Measurements from ENCODE around the gene FIGNL2.
A peak's percentile ranks its signal among the peaks of the same experiment; 100 is the strongest.

The FIGNL2 gene

DNA sequence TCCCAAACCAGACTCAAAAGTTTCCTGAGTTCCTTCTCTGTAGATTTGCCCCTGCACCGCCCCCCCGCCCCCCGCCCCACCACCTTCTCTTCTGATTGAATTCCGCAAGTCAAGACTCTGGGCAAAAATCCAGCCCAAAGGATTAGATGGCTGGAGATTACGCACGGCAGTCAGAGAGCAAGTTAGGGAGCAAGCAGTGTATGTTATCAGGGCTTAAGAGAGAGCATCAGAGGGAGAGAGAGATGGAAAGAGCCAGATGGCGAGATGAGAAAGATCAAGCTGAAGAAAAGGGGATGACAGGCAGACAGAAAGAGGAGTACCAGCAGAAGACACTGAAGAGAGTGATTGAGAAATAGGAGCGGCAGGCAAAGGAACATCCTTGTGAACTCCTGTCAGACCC, 25.5 kb upstream of the FIGNL2 start:
- DNase-seq = no peak

DNA sequence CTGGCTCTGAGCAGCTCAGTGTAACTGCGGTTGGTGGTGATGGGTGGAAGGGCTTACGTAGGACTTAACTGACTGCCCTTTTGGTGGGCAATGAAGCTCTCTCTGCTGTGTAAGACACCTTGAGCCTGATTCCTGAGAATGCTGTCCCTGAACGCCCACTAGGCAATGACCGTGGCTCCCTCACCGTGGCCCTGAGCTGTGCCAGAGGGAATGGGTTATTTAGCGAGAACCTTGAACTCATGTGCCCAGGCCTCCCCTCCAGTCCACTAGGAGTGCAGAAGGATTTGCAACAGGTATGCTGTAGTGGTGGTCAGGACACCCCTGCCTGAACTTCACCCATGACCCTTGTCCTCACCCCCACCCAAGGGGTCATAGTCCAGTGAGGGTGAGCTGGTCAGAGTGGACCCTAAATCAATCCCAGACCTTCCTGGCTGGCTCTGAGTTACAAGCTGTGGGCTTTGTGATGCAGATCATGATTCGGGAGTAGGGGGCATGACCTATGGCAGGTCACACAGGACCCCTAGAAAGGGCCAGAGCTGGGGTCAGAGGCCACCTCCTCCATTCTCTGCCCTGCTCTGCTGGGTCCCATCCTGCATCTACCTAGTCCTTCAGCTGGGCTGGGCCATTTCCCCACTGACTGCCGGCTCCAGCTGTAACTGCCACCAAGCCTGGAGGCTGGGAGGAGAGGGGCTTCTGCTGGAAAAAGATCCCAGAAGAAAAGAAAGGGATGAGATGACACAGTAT, 24.9 kb upstream of the FIGNL2 start:
- no peak for DNase-seq

DNA sequence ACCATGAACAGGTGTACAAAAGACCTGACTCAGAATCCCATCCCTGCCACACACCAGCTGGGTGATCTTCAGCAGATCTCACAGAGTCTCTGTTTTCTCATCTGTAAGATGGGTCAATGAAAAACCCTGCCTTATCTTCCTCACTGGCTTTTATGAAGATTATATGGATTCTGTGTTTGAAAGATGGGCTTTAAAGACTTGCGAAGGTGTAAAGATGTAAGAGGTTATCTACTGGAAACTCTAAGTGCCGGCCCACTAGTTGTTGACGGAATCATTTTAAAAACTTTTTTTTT, 24.1 kb upstream of the FIGNL2 start:
- DNase-seq = no peak

DNA sequence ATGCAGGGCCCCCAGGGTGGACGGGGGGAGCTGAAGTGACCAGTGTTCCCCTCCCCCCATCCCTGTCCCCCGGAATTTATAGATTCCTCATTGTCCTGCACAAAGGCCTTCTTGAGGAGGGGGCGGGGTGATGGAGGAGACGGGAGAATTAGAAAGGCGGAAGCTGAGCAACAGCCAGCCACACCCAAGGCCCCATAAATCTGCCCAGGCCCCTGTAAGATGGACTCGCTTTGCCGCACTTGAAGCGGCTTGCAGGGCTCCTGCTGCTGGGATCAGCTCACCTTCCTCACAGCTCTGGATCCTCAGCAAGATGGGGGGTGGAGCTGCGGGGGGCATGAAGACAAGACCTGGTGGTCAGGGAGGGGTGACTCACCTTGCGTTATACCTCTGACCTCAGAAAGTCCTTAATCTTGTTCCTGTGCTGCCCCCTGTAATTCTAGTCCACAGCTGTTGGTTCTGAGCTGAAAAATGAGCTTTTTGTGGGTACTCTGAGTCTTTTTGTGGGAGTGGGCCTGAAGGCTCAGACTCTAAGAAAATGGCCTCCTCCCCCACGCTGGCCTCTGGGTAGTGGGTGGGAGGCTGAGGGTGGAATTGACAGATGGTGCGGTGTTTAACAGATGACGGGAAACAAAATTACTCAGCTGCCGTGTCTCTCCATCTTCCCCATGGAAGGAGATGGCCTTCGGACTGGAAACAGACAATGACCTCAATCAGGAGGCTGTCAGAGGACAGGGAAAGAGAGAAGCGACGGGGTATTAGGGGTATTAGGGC, 23.6 kb upstream of the FIGNL2 start:
- DNase-seq = no peak

DNA sequence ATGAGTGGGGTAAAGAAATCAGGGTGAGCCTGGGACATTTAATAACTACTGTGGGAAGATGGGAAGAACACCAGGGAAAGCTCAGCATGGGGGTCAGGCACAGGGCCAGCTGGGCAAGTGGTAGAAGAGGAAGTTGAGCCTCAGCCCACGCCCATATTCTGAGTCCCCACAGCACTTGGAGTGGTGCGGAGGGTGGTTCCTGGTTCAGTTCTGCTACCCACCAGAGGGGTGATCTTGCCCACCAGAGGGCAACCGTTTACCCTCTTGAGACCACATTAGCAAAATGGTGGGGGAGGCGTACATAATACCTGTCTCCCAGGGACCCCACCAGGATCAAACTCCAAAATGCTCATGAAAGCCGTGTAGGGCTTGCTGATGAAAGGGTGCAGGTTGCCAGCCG, 22.6 kb upstream of the FIGNL2 start:
- peak in 1 of 51 donors; percentile 25 for DNase-seq

DNA sequence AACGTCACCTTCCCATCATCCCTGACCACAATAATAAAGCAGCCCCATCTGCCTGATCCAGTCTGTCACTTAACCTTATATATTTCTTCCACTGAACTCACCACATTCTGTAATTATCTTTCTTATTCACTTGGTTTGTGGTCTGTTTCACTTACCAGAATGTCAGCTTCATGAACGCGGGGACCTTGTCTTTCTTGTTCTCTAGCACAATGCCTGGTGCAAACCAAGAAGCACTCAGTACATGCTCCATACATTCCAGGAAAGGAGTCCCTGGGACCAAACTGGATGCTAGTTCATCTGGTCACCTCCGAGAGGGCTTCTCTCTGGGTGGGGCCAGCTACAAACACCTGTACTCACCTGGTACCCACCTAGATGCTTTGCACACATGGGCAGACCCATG, 22.0 kb upstream of the FIGNL2 start:
- DNase-seq = no peak

DNA sequence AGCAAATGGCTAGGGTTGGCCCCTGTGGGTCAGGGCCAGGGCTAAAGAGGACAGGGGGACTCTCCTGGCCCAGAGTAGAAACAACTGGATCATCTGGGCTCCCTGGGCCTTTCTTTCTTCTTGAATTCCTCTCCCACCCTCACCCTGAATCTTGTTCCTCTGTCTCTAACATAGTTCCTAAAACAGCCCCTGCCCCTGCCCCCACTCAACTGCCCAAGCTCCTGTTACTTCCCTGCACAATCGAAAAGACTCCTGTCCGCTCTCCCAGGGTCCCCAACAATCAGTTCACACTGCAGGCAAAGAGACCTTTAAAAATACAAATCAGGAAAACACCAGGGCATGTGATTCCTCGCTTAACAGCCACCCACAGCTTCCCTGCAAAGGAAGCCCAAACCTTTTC, 21.4 kb upstream of the FIGNL2 start:
- peak in 2 of 51 donors; percentile 7 to 14 for DNase-seq

DNA sequence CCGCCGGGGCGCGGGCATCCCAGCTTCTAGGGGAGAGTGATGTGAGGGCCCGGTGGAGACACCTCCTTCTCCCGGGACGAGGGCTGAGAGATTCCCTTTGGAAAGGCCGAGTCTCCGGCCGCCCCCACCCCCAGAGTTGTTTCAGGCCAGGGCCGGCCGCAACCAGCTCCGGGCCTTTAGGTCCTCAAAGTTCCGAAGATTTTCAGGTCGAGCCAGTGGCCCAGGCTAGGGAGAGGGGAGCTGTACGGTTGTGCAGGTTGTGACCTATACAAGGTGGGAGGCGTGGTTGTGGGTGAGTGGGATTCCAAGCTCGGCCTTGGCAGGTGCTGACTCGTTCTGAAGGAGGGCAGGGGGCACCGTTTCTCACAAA, 21.0 kb upstream of the FIGNL2 start:
- no peak for DNase-seq

DNA sequence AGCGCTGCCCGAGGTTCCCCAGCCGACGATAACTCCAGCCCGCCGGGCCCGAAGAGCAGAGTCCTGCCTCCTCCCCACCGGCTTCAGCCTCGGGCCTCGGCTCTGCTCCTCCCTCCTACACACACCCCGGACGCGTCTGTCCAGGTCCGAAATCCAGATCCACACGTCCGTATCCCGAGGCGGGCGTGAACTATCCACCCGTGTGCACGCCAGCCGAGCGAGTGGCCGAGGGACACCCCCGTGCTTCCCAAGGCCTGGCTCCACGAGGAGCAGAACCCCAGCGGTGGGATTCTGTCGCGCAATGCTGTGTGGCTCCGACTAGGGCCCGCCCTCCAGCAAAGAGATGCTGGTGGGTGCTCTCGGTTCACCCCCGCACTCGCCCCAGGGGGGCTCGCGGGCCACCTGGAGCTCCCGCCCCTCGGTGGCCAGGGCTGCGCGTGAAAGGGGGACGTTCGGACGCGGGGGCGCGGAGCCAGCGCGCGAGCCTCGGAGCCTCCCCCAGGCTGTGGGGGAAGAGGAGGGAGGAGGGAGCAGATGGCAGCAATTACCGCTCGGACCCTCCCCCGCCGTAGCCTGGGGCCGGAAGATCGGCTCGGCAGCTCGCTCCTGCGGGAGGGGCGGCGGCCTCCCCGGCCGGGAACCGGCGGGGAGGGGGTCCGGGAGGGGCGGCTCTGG, 20.4 kb upstream of the FIGNL2 start:
- DNase-seq = peak in 2 of 51 donors; percentile 38 to 39

DNA sequence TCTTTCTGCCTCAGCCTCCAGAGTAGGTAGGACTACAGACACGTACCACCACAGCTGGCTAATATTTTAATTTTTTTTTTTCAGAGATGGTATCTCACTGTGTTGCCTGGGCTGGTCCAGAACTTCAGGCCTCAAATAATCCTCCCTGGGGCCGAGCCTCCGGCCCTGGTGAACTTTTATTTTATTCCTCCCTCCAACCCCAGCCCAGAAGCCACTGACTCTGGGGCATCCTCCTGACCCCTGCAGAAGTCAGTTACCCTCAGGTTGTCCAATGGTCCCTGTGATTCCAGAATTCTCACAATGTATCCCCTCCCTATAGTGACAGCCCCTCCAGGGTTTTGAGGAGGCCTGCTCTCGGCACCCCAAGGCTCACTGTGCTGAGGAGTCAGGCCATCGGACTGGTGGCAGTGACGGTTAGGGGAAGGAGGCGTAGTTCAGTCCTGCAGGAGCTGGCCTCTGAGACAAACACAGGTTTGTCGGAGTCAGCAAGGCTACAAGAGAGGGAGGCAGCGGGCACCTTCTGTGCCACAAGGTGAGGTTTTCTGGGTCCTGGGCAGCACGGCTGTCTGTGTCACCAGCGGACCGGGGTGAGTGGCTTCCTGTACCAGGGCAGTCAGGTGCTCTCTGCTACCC, 19.4 kb upstream of the FIGNL2 start:
- no peak for DNase-seq

DNA sequence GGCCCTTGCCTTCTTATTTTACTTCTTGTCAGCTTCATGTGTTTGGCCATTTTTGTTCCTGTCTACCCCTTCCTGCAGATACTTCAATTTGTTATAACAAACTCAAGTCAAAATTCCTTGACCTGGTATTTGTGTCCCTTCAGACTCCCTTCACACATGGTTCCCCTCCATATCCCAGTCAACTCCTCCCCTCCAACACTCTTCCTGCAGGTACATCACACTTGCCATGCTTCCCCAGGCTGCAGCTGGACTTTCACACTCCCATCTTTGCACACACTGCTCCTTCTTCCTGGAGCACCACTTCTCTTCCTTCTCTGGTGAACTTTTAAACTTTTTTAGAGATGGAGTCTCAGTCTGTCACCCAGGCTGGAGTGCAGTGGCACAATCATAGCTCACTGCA, 18.9 kb upstream of the FIGNL2 start:
- DNase-seq = no peak

DNA sequence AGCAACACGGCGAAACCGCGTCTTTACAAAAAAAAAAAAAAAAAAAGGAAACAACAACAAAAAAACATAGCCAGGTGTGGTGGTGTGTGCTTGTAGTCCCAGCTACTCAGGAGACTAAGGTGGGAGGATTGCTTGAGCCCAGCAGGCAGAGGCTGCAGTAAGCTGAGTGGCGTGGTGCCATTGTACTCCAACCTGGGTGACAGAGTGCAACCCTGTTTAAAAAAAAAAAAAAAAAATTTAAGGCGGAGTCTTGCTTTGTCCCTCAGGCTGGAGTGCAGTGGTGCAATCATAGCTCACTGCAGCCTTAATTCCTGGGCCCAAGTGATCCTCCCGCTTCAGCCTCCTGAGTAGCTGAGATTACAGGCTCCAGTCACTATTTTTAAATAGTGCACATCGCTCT, 18.2 kb upstream of the FIGNL2 start:
- DNase-seq = no peak

DNA sequence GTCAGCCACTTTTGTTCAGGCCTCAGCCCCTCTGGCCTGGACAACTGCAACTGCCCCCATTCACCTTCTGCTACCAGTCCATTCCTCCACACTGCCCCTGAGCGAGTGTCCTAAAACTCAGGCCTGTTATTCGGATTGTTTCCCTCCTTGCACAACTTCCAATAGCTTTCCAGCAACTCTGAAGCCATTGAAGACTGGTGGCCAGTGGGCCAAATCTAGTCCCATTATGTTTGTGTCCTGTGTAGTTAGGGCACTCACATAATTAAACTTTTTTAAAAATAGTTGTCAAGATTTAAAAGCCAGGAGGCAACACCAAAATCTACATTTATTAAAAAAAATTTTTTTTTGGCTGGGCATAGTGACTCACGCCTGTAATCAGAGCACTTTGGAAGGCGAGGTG, 17.8 kb upstream of the FIGNL2 start:
- DNase-seq = no peak

DNA sequence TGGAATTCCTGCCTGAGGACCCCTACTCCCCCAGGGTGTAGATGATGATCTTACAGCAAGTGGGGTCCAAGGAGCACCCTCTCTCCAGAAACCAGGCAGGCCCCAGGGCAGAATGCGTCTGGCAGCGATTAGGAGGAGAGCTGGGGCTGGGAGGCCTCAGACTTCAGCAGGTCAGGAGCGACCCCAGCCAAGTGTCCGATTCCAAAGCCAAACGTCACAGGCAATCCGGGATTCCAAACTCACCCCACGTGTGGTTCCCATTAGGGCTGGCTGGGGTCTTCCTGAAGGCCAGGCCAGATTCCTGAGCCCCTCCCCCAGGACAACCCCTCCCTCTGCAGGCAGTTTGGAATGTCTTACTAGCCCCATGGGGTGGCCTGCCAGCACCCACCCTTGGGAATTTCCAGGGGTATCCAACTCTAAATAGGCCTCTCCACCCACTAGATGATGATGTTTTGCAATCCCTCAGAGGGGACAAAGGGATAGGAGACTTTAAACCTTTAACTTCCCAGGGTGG, 17.3 kb upstream of the FIGNL2 start:
- DNase-seq = no peak

DNA sequence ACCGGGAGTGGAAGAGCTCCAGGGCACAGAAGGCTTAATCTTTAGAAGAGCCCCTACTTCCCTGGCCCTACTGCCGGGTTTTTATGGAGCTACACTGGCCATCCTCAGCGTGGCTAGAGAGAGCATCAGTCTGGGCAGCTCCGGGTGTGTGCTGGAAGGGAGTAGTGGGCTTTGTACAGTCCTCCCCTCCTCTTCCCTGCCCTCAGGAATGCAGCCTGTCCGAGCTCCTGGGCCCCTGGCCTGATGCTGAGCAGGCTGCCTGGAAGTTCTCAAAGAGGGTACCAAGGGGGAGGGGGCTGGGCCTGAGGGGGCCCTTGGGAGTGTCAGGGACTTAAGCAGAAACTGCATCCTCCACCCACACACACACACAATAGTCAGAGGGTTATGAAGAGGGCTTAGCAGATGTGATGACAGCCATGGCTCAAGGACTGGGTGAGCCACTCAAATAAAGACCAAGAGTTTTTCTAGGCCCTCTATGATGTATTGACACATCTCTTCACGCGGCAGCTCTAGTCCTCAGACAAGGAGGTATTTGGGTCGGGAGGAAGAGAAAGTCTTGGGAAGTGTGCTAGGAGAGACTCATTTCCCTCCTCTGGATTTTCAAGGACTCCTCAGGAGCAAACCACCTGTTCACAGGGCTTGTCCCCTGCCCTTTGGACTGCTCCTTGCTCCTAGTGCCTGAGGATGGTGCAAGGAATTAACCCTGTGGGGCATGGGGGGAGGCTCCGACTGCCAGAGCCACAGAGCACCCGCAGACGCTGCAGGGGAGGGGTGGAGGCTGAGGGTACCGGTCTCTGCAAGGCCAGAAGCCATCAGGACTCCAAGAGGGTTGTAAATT, 16.5 kb upstream of the FIGNL2 start:
- no peak for DNase-seq

DNA sequence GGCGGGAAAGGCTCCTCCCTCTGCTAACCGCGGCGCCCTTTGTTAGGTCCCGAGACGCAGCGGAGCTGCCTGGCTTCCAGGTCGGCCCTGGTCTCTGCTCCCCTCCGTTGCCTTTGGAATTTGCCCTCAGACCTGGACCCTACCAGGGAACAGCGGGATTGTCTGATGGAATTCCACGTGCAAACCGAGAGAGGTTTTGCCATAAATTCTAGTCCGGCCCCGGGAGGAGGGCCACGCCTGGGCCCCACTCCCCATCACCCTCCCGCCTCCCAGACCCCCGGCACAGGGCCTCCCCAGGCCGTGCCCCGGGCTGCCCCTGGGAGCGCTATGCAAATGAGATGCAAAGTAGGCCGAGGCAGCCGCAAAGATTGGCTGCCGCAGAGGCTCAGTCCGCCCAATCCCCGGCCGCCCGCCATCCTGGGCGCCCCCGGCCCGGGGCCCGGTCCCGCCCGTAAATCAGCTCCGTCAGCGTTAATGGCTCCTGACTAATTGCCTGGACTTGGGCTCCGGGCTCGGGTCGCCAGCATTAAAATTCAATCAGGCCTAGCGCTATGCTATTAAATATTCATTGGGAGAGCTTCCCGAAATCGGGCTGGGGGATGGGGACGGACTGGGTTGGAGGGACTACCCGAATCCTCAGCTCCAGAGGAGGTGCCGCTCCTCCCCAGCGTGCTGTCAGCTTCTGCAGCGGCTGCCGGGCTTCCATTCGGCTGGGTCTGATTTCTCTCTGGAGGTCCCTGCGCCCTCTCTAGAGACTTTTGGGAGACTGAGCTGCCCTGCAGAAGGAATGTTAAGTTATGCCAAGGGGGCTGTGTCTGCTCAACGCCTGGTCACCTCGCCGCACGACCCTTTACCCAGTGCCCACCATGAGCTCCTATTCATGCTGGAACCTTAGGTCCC, 15.7 kb upstream of the FIGNL2 start:
- DNase-seq = peak in 22 of 51 donors; percentile 14 to 74 (median 33)

DNA sequence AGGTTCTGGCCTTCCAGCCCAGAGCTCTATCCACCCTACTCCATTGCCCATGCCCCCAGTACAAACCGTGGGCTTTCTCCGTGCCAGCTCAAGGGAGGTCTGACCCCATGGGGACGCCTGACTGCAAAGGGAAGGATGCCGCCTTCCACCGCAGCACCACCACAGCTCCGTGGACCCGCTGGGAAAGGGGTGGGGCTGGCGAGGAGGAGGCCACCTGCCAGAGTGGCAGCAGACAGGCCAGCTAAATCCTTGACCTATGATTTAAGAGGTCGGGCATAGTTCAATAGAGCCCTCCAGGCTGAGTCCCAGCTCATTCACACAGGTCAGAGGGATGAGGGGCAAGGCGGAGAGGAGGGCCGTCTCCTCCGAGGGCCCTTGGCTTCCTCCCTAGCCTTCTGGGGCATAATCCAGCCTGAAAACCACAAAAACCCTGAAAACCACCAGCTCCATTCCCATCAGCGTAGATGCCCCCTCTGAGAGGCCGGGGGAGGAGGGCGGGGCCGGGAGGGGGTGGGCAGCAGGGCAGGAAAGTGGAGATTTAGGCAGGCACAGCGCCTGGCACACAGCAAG, 14.9 kb upstream of the FIGNL2 start:
- DNase-seq = no peak

DNA sequence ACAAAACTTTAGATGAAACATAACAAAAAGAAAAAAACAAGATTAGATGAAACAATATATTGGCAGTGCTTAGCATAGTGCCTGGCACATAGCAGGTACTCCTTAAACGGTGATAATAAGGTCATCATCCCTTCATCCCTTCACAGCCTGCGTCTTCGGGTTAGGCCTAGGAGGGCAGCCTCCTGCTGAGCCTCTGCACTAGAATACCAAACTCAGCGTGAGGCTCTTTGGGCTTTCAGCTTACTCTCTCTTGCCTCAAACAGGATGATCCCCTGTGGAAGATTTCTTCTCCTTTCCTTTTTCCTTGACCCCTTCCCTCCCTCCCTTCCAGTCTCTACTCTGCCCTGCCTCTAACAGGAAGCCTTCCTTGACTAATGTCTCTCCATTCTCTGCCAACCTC, 14.4 kb upstream of the FIGNL2 start:
- no peak for DNase-seq

DNA sequence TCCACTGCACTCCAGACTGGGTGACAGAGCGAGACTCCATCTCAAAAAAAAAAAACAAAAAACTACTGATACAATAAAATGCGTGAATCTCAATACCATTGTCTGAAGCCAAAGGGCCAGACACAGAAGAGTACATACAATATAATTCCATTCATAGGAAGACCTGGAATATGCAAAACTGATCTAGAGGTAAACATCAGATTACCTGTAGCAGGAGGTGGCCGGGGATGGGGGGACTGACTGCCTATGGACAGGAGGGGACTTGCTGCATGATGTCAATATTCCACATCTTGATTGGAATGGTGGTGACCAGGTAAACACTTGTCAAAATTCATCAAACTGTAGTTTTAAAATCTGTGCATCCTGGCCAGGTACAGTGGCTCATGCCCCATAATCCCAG, 12.5 kb upstream of the FIGNL2 start:
- DNase-seq = no peak
